Endothelial cell of umbilical vein (primary cell): ENCODE measurements around the gene DMD. TPM values are rescaled to one million over a fixed set of nuclear protein-coding genes. Genes with fewer than 3 reads are reported as not detected.

Experiments used
- BruUV-seq: library from RNA; stranded (reverse); fragments of 400-500 nt; replicated peaks from 2 replicates; lab custom pipeline; 2021; lab: Mats Ljungman, UMichigan
- CTCF ChIA-PET: fragments of 300-600, 350-600 bp; sonication (Branson Sonifier 250); formaldehyde crosslinking; loops from one replicate; lab custom pipeline; 2021; ENCODE audit warnings: antibody characterized with exemption, inconsistent platforms; lab: Charles Lee
- POLR2A ChIA-PET: fragments of 300-600, 350-600 bp; sonication (Branson Sonifier 250); formaldehyde crosslinking; loops from one replicate; lab custom pipeline; 2021; ENCODE audit warnings: antibody characterized with exemption, inconsistent platforms; lab: Charles Lee
- DNase-seq: peaks from one replicate; pipeline ENCODE4 v3.0.0-alpha.2; 2011; ENCODE audit warnings: low read depth, low spot score
- FAIRE-seq: peaks from 2 replicates; lab custom pipeline; 2011; peaks lifted over from hg19 to GRCh38; lab: Jason Lieb, UNC
- H2AFZ ChIP-seq: 2 replicates; pipeline ENCODE4 v1.6.0; 2012; ENCODE audit warnings: low read depth, low read length, control low read depth, inconsistent platforms
- H3K27ac ChIP-seq: 2 replicates; pipeline ENCODE4 v1.5.1; 2011; ENCODE audit warnings: low read depth, mild to moderate bottlenecking, control low read depth, low read length, moderate library complexity; ENCODE audit not compliant: insufficient read depth
- H3K27me3 ChIP-seq, 2 experiments: 2 replicates each; pipeline versions ENCODE4 v1.6.0 to v1.6.1; 2011; ENCODE audit warnings: low read length in 2 of 2, mixed read lengths in 1 of 2; ENCODE audit not compliant: control insufficient read depth in 2 of 2, insufficient read depth in 2 of 2
- H3K36me3 ChIP-seq, 2 experiments: 2 replicates in 1 of 2; 3 replicates in 1 of 2; pipeline ENCODE4 v1.5.1; 2011; ENCODE audit warnings: low read length in 2 of 2, mild to moderate bottlenecking in 1 of 2, moderate library complexity in 1 of 2; ENCODE audit not compliant: control insufficient read depth in 2 of 2, insufficient read depth in 2 of 2; ENCODE audit errors: extremely low read depth in 1 of 2
- H3K4me1 ChIP-seq: 3 replicates; pipeline ENCODE4 v1.5.1; 2011; ENCODE audit warnings: mild to moderate bottlenecking, low read length; ENCODE audit not compliant: control insufficient read depth, insufficient read depth; ENCODE audit errors: extremely low read depth
- H3K4me2 ChIP-seq: 2 replicates; pipeline ENCODE4 v1.6.1; 2011; ENCODE audit warnings: low read length, control low read depth, mixed read lengths; ENCODE audit not compliant: insufficient read depth
- H3K4me3 ChIP-seq, 3 experiments: fragments of 200-600 bp in 1 of 3; sonication (generic), shearing (Covaris generic) in 1 of 3; replicated peaks in 1 of 3; 2 replicates each; pipeline ENCODE4 v1.5.1; 2011 to 2016; ENCODE audit warnings: control low read depth in 3 of 3, low read length in 3 of 3, mild to moderate bottlenecking in 2 of 3, inconsistent platforms in 1 of 3, low read depth in 1 of 3, moderate library complexity in 1 of 3; ENCODE audit not compliant: insufficient read depth in 1 of 3
- H3K79me2 ChIP-seq: 2 replicates; pipeline ENCODE4 v1.6.0; 2012; ENCODE audit warnings: low read length, inconsistent platforms; ENCODE audit not compliant: control insufficient read depth, insufficient read depth
- H3K9ac ChIP-seq: replicated peaks from 2 replicates; pipeline ENCODE3; 2011; ENCODE audit warnings: low read length, control low read depth; ENCODE audit not compliant: insufficient read depth; ENCODE audit errors: extremely low read depth
- H3K9me1 ChIP-seq: replicated peaks from 3 replicates; pipeline ENCODE4 v1.6.0; 2011; ENCODE audit warnings: mild to moderate bottlenecking, low read length; ENCODE audit not compliant: control insufficient read depth, insufficient read depth; ENCODE audit errors: extremely low read depth
- H3K9me3 ChIP-seq: replicated peaks from 2 replicates; pipeline ENCODE4 v1.5.1; 2012; ENCODE audit warnings: low read length, inconsistent platforms; ENCODE audit not compliant: control insufficient read depth, insufficient read depth
- H4K20me1 ChIP-seq: replicated peaks from 2 replicates; pipeline ENCODE3; 2011; ENCODE audit warnings: mild to moderate bottlenecking, low read length; ENCODE audit not compliant: control insufficient read depth, insufficient read depth; ENCODE audit errors: extremely low read depth
- CTCF ChIP-seq, 2 donors: IDR thresholded peaks; 1 replicate in 1 of 2; 2 replicates in 1 of 2; pipeline ENCODE4 v1.5.1; 2011; ENCODE audit warnings: low read length in 2 of 2, mild to moderate bottlenecking in 2 of 2, moderate library complexity in 2 of 2, control low read depth in 1 of 2, inconsistent platforms in 1 of 2, low read depth in 1 of 2; ENCODE audit not compliant: insufficient read depth in 1 of 2; ENCODE audit errors: extremely low read depth in 1 of 2
- EZH2 ChIP-seq: IDR thresholded peaks from 2 replicates; pipeline ENCODE4 v1.6.1; 2012; ENCODE audit warnings: borderline replicate concordance, low read depth, mild to moderate bottlenecking, moderate library complexity, low read length, inconsistent platforms; ENCODE audit not compliant: severe bottlenecking
- FOS ChIP-seq: IDR thresholded peaks from 2 replicates; pipeline ENCODE4 v1.6.1; 2011; ENCODE audit warnings: mild to moderate bottlenecking, low read length, moderate library complexity, borderline replicate concordance; ENCODE audit not compliant: insufficient read depth
- MAX ChIP-seq: IDR thresholded peaks from 2 replicates; pipeline ENCODE4 v1.6.1; 2011; ENCODE audit not compliant: insufficient read depth, insufficient read length
- MYC ChIP-seq: IDR thresholded peaks from one replicate; pipeline ENCODE4 v1.6.1; 2011; ENCODE audit warnings: mild to moderate bottlenecking, low read depth, low read length
- POLR2A ChIP-seq: IDR thresholded peaks from 2 replicates; pipeline ENCODE4 v1.6.1; 2012; ENCODE audit warnings: low read depth, mild to moderate bottlenecking, control low read depth, low read length
- dilution Hi-C: fragments of 300-500 bp; cut with MboI; formaldehyde crosslinking; loops from one replicate; pipeline ENCODE4 v1.15.0; 2019; ENCODE audit warnings: low sequenced_read_pairs; ENCODE audit not compliant: extremely low pct_ligation_motif_present
- intact Hi-C: fragments of 100-400 bp; cut with micrococcal nuclease; formaldehyde crosslinking; loops from one replicate; pipeline ENCODE4 v1.10.0; 2022
- polyA plus RNA-seq, 4 experiments: library from polyadenylated mRNA; depleted of rRNA in 3 of 4; stranded (reverse) in 3 of 4; unstranded in 1 of 4; fragments of >200 nt; gene quantifications; 2 replicates each; pipeline versions ENCODE4 v1.2.1 to v1.2.3, GENCODE V29; 2011 to 2012; ENCODE audit warnings: missing spikeins in 1 of 4
- total RNA-seq: library from RNA; stranded (reverse); gene quantifications from 2 replicates; pipeline ENCODE4 v1.2.3, GENCODE V29; 2021

Gene DMD
- total and polyA plus RNA-seq, 2 donors (not counting 3 experiments of a cell fraction or from before 2014, with no cell fraction given), result 7.3 to 9.0 TPM

- Histone ChIP-seq H3K9me1 (no peaks in the 10 kb centered on the region), H3K27me3 (no peaks in the 10 kb centered on the region), H3K4me3 (no peak overlapping the region), H4K20me1 (no peaks in the 10 kb centered on the region), H3K27ac (no peak overlapping the region), H3K9ac (no peak overlapping the region), H3K4me1 (no peaks in the 10 kb centered on the region), H3K4me2 (no peak overlapping the region), H3K36me3 (no peaks in the 10 kb centered on the region), H2AFZ (no peak overlapping the region), H3K79me2 (no peaks in the 10 kb centered on the region), H3K9me3 (no peaks in the 10 kb centered on the region)
- no TSS peak for BruUV-seq
- TF ChIP-seq FOS, result no peak
- no peak for TF ChIP-seq MAX
- TF ChIP-seq CTCF (IDR thresholded peaks at IDR 0.05; ENCODE audit: extremely low read depth in 1 of 2, insufficient read depth in 1 of 2, low read depth in 1 of 2, low read length in 2 of 2), result no peak
- no peak for TF ChIP-seq POLR2A
- no peak for TF ChIP-seq MYC
- DNase-seq (no peak), FAIRE-seq (no peak)
- POLR2A ChIA-PET, result no interaction called here
- dilution Hi-C loops (no loop called here), intact Hi-C loops (no loop called here)
- CTCF ChIA-PET, result no interaction called here
Measured at GRCh38 chrX:31606771-31607170, 1604.6 kb downstream of the DMD start.

GRCh38 chrX:31604629-31605221, 1606.6 kb downstream of the DMD start:
- no peaks in the 10 kb centered on the region for H3K4me1 ChIP-seq
- intact Hi-C loops, result no loop called here
- no peak for FAIRE-seq

More at GRCh38 chrX:31604629-31605221, 1606.6 kb downstream of the DMD start:
- TF ChIP-seq EZH2, result no peak
- TF ChIP-seq FOS, result no peak
- TF ChIP-seq CTCF (IDR thresholded peaks at IDR 0.05; ENCODE audit: extremely low read depth in 1 of 2, insufficient read depth in 1 of 2, low read depth in 1 of 2, low read length in 2 of 2), result no peak
- no peak for TF ChIP-seq MAX
- CTCF ChIA-PET, result no interaction called here
- Histone ChIP-seq H3K9me1 (no peaks in the 10 kb centered on the region), H3K4me3 (no peak overlapping the region), H3K27ac (no peak overlapping the region), H3K4me2 (no peak overlapping the region), H3K9ac (no peak overlapping the region), H2AFZ (no peak overlapping the region), H3K9me3 (no peaks in the 10 kb centered on the region), H3K79me2 (no peaks in the 10 kb centered on the region), H3K27me3 (no peaks in the 10 kb centered on the region), H4K20me1 (no peaks in the 10 kb centered on the region), H3K36me3 (no peaks in the 10 kb centered on the region)
- BruUV-seq, result no TSS peak
- POLR2A ChIA-PET, result no interaction called here
- dilution Hi-C loops, result no loop called here
- no peak for DNase-seq
